ENCODE measurements around the gene OTUD5.

Gene OTUD5

DNA sequence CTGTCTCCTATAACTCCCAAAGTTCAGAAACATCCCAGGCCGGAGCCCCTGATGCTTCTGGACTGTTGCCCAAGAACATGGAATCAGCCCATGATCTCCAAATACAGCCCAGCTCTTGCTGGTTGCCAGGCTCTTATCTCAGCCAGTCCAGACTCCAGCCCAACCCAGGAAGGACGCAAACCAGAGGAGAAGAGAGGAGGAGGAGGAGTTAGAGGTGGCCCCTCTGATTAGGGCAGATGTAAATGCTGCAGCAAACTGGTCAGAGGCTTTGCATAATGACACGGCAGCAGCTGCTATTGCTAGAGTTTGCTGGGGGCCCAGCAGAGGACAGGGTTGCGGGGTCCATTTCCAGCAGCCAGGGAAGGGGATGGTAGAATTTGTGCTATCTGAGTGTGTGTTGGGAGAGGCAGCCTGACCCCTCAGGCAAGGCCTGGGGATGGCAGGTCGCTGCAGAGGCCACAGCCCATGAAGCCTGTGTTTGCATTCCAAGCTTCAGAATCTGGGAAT, 4.2 kb upstream of the OTUD5 start:
- DNase-seq (ENCODE audit: low spot score) = no peak
- TF ChIP-seq CTCF (IDR thresholded peaks at IDR 0.05; ENCODE audit: extremely low read depth, missing control alignments) = no peak

DNA sequence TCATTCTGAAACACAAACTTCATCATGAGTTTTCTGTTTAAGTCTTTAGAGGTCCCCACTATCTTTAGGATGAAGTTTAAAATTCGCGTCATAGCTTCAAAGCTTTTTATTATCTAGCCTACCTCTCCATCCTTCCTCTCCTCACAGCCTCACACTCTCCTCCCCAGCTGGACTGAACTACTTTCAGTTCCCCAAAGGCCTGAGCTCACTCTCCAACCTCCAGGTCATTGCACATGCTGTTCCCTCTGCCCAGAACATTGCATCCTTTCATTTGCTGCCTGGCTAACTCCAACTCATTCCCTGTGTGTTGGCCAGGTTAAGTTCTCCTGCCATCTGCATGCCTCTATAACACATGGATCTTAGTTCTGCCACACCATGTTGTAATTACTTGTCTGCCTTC, 2.9 kb upstream of the OTUD5 start:
- no peak for DNase-seq (ENCODE audit: low spot score)

DNA sequence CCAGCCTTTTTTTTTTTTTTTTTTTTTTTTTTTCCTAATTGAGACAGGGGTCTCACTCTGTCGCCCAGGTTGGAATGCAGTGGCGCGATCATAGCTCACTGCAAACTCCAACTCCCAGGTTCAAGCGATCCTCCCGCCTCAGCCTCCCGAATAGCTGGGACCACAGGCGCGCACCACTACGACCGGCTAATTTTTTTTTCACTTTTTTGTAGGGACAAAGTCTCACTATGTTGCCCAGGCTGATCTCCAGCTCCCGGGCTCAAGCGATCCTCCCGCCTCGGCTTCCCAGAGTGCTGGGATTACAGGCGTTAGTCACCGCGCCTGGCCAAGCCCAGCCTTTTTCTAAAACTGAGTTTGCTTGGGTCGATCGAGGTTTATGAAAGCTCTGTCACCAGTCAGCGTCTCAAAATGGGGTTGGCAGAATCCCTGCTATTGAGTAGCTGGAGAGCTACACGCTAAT, 1.3 kb upstream of the OTUD5 start:
- no peak for DNase-seq (ENCODE audit: low spot score)
- no peak for TF ChIP-seq CTCF (IDR thresholded peaks at IDR 0.05; ENCODE audit: extremely low read depth, missing control alignments)

More for the DNA sequence above, 2.9 kb upstream of the OTUD5 start:
- no peak for TF ChIP-seq CTCF (IDR thresholded peaks at IDR 0.05; ENCODE audit: extremely low read depth, missing control alignments)

- no peak for TF ChIP-seq CTCF (IDR thresholded peaks at IDR 0.05; ENCODE audit: extremely low read depth, missing control alignments)
- peak; percentile 91 for DNase-seq (ENCODE audit: low spot score)
Observed at GRCh38 chrX:48957827-48958634, 624 bp upstream of the OTUD5 start.

- no peak for DNase-seq (ENCODE audit: low spot score)
- TF ChIP-seq CTCF (IDR thresholded peaks at IDR 0.05; ENCODE audit: extremely low read depth, missing control alignments) = no peak
Observed at GRCh38 chrX:48956728-48957414, 536 bp downstream of the OTUD5 start.

- no peak for TF ChIP-seq CTCF (IDR thresholded peaks at IDR 0.05; ENCODE audit: extremely low read depth, missing control alignments)
Observed at GRCh38 chrX:48948589-48948988, 8.8 kb downstream of the OTUD5 start.

More at GRCh38 chrX:48948589-48948988, 8.8 kb downstream of the OTUD5 start:
- DNase-seq (ENCODE audit: low spot score) = no peak

Data from GM20000 (cell line).